ENCODE measurements around the gene ABHD2. TPM values are rescaled to one million over a fixed set of nuclear protein-coding genes. Genes with fewer than 3 reads are reported as not detected.

The ABHD2 gene
- total RNA-seq, 1 donor from 2014 or later = 68.2 TPM

GRCh38 chr15:89058876-89059405 lies 29.3 kb upstream of the ABHD2 start:
- H3K27ac ChIP-seq (replicated peaks) = no peak overlapping the region
- H3K4me3 ChIP-seq = no peak overlapping the region
- DNase-seq = no peak
- intact Hi-C loops (cut with micrococcal nuclease) = no loop called here
- no peaks in the 10 kb centered on the region for H3K9me3 ChIP-seq (replicated peaks)
- peaks cover 5% of the 10 kb centered on the region for H3K4me1 ChIP-seq
- no peaks in the 10 kb centered on the region for H3K27me3 ChIP-seq (ENCODE audit: low read depth)
- TF ChIP-seq CTCF (IDR thresholded peaks at IDR 0.05; ENCODE audit: borderline replicate concordance) = no peak
- no peaks in the 10 kb centered on the region for H3K36me3 ChIP-seq

- H3K4me3 ChIP-seq = no peak overlapping the region
- no peak for TF ChIP-seq CTCF (IDR thresholded peaks at IDR 0.05; ENCODE audit: borderline replicate concordance)
- DNase-seq = no peak
- no peak overlapping the region for H3K27ac ChIP-seq (replicated peaks)
- H3K36me3 ChIP-seq = peaks cover 9% of the 10 kb centered on the region
- H3K4me1 ChIP-seq = no peaks in the 10 kb centered on the region
- intact Hi-C loops (cut with micrococcal nuclease) = no loop called here
- H3K27me3 ChIP-seq (ENCODE audit: low read depth) = no peaks in the 10 kb centered on the region
- peaks cover 33% of the 10 kb centered on the region for H3K9me3 ChIP-seq (replicated peaks)
Observed at GRCh38 chr15:89066280-89066679, 22.0 kb upstream of the ABHD2 start.

GRCh38 chr15:89067751-89068150 lies 20.5 kb upstream of the ABHD2 start:
- Histone ChIP-seq H3K4me3 (no peak overlapping the region), H3K36me3 (peaks cover 9% of the 10 kb centered on the region)

GRCh38 chr15:89068325-89068784 lies 19.9 kb upstream of the ABHD2 start:
- Histone ChIP-seq H3K4me3 (no peak overlapping the region), H3K27me3 (ENCODE audit: low read depth) (no peaks in the 10 kb centered on the region), H3K36me3 (peaks cover 9% of the 10 kb centered on the region), H3K27ac (replicated peaks) (no peak overlapping the region), H3K9me3 (replicated peaks) (peaks cover 33% of the 10 kb centered on the region), H3K4me1 (no peaks in the 10 kb centered on the region)
- no peak for TF ChIP-seq CTCF (IDR thresholded peaks at IDR 0.05; ENCODE audit: borderline replicate concordance)
- intact Hi-C loops (cut with micrococcal nuclease) = no loop called here
- no peak for DNase-seq

More at GRCh38 chr15:89067751-89068150, 20.5 kb upstream of the ABHD2 start:
- H3K27me3 ChIP-seq (ENCODE audit: low read depth) = no peaks in the 10 kb centered on the region
- TF ChIP-seq CTCF (IDR thresholded peaks at IDR 0.05; ENCODE audit: borderline replicate concordance) = no peak
- no peak overlapping the region for H3K27ac ChIP-seq (replicated peaks)
- intact Hi-C loops (cut with micrococcal nuclease) = no loop called here
- DNase-seq = no peak
- H3K9me3 ChIP-seq (replicated peaks) = peaks cover 33% of the 10 kb centered on the region
- H3K4me1 ChIP-seq = no peaks in the 10 kb centered on the region

GRCh38 chr15:89070197-89071124 lies 17.8 kb upstream of the ABHD2 start:
- DNase-seq = no peak
- intact Hi-C loops (cut with micrococcal nuclease) = no loop called here
- H3K9me3 ChIP-seq (replicated peaks) = peaks cover 31% of the 10 kb centered on the region
- peaks cover 9% of the 10 kb centered on the region for H3K36me3 ChIP-seq
- no peak overlapping the region for H3K4me3 ChIP-seq
- no peak overlapping the region for H3K27ac ChIP-seq (replicated peaks)
- H3K4me1 ChIP-seq = no peaks in the 10 kb centered on the region
- TF ChIP-seq CTCF (IDR thresholded peaks at IDR 0.05; ENCODE audit: borderline replicate concordance) = no peak
- no peaks in the 10 kb centered on the region for H3K27me3 ChIP-seq (ENCODE audit: low read depth)

All from left ventricle myocardium inferior (tissue), 1 donor.